Upper lobe of left lung (tissue), 4 donors: ENCODE measurements around the gene SLC15A2.

Experiments
- CTCF ChIP-seq, 6 experiments: fragments of 450-650 bp in 4 of 6; fragments of 200-600 bp in 2 of 6; sonication (generic) in 2 of 6; IDR thresholded peaks; one replicate each; pipeline ENCODE4 v1.5.1; 2016 to 2019; ENCODE audit warnings: antibody characterized with exemption in 6 of 6
- EP300 ChIP-seq, 4 donors: sonication (generic); formaldehyde crosslinking; IDR thresholded peaks; one replicate each; pipeline ENCODE4 v1.5.1; 2017; ENCODE audit warnings: antibody characterized with exemption in 4 of 4, control low read depth in 2 of 4
- POLR2A ChIP-seq, 4 donors: fragments of 450-650 bp; IDR thresholded peaks; one replicate each; pipeline ENCODE4 v1.5.1; 2016 to 2017; ENCODE audit warnings: antibody characterized with exemption in 4 of 4, mild to moderate bottlenecking in 2 of 4

- TF ChIP-seq CTCF (IDR thresholded peaks at IDR 0.05) (no peak), POLR2A (IDR thresholded peaks at IDR 0.05) (no peak), EP300 (IDR thresholded peaks at IDR 0.05) (no peak)
These were observed 80.5 kb downstream of the SLC15A2 start for GRCh38 chr3:121974601-121975111.
